HL-60/S4 (cell line): Measurements from ENCODE around the gene CTSV.
"Not testable (repeated sequence)": the region's sequence is repeated elsewhere in the genome, so short reads cannot be mapped to it uniquely, and the experiment has no call there.

Experiments
- in situ Hi-C: fragments of 300-500 bp; cut with MboI; formaldehyde crosslinking; loops from 2 replicates; pipeline ENCODE4 v1.14.3; 2022; ENCODE audit warnings: low sequenced_read_pairs

Gene CTSV

GRCh38 chr9:97045300-97045699 lies 6.4 kb upstream of the CTSV start:
- in situ Hi-C loops = no loop called here

DNA sequence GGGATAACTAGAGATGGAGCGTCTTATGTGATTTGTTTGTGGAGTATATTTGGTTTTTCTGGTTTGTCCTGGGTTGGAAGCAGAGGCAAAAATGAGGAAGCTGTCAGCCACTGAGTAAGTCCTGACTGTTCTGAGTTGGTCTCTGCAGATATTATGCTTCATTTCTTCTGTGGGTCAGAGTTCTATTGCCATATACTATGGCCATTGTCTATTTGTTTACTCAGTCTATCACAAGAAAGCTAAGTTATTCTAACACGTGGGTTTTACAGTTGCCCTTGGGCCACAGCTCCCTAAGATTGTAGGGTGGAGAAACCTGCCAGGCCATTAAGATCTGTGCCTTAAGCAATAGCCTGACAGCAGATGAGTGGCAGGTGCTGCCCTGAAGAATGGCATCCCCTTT lies 3.0 kb upstream of the CTSV start:
- in situ Hi-C loops = no loop called here

GRCh38 chr9:97039514-97039860 lies 545 bp upstream of the CTSV start:
- in situ Hi-C loops = no loop called here

DNA sequence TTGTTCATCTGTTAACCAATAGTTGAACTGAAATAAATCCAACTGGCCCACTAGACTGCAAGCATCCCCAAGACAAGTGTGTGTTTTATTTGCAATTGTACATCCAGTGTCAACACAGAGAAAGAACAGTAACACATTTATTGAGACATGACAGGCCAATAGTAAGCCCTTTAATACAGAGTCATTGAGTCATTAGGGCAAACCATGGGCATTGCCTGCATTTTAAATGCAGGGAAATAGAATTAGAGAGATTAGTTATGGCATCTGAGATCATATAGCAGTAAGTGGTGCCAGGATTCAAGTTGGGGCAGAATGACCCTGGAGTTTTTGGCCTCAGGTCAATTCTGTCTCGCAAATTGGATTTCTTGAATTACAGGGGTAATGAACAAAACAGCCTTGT lies 15.4 kb downstream of the CTSV start:
- in situ Hi-C loops = not testable (repeated sequence)

DNA sequence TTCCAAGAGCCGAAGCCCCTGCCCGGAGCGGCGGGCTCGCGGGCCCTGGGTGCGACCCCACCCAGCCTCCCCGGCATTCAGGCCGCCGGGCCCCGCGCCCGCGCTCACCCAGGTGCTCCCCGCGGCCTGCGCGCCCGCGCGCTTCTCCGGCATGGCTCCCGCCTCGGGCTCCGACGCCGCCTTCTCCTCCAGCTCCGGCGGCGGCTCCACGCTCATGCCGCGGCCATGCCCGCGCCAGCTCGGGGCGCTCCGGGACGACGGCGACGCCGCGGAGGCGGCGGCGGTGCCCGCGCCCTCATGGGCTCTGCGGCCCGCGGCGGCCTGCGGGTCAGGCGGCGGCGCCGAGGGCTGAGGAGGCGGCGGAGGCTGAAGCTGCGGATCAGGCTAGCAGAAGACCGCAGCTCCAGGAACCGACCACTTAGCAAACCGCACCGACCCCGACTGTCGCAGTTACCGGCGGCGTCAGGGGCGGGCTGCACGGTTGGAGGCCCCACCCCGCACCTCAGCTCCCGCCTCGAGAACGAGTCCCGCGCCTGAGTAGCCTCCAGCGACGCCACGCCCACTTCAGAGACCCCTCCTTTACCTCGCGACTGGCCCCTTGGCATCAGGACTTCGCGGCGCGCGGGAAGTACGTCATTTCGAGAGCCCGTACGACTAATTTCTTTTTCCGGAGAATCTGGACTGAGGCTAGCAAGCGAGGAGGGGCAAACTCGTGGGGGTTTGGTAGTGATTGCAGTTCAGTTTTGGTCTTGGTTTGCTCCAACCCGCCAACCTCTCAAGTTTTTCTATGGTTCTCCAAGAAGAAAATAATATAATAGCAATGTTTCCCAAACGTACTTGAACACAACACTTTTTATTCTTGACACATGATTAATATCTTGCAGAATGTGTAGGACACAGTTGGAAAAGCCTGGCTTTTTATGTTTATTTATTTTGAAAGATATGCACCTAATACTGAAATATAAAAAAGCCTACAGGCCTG lies 25.5 kb downstream of the CTSV start:
- in situ Hi-C loops = not testable (repeated sequence)

- in situ Hi-C loops = not testable (repeated sequence)
Observed at GRCh38 chr9:97012617-97013016, 26.3 kb downstream of the CTSV start.

DNA sequence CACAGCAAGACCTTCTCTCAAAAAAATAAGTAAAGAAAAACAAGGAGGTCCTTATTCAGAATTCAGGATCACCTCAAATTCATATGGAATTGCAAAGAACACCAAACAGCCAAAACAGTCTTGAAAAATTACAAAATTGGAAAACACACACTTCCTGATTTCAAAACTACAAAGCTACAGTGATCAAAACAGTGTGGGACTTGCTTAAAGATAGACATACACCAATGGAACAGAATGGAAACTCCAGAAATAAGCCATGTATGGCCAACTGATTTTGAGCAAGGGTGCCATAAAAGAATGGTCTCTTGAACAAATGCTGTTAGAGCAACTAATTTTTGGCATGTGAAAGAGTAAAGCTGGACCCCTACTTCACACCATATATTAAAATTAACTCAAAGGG lies 36.7 kb downstream of the CTSV start:
- in situ Hi-C loops = not testable (repeated sequence)

DNA sequence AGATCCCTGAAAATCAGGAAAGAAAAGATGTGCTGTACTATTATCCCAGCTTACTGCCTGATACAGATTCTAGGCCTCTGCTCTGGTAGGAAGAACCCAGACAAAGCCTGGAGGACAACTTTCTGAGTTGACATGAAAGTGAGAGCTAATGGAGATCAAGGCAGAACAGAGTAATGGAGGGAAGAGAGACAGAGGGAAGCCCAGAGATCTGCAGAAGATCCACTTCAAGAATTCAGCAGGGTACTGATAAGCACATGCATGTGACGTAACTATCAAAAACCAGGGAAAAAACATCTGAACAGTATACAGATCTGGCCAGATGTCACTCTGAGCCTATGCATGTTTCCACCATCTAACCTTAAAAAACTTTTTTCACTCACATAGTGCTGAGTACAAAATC lies 37.6 kb downstream of the CTSV start:
- in situ Hi-C loops = not testable (repeated sequence)

DNA sequence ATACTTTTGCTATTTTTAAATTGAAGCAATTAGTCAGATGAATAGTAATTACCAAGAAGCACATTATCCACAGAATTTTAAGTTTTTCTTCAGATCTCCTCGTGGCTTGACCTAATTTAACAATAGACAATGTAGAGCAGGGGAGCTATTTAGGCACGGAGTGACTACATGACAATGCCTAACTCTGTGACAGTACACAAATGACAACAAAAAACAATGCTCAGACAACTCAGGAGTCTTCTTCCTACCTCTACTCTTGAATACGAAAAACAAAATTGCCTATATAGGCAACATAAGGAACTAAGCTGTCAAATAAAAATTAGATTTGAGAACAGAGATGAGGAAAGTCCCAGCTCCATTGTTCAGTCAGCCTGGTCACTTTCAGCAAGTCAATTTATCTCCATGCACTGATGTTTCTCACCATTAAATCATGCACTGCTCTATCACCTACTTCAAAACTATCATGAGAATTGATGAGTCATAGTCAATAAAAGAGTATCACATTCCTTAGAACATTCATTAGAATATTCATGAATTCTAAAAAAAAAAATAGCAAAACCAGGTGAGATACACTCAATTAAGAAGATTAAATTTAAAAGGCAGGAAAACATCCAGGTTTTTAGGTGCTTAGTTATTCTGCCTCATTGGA lies 38.7 kb downstream of the CTSV start:
- in situ Hi-C loops = not testable (repeated sequence)

GRCh38 chr9:96999733-97000132 lies 39.2 kb downstream of the CTSV start:
- in situ Hi-C loops = not testable (repeated sequence)

DNA sequence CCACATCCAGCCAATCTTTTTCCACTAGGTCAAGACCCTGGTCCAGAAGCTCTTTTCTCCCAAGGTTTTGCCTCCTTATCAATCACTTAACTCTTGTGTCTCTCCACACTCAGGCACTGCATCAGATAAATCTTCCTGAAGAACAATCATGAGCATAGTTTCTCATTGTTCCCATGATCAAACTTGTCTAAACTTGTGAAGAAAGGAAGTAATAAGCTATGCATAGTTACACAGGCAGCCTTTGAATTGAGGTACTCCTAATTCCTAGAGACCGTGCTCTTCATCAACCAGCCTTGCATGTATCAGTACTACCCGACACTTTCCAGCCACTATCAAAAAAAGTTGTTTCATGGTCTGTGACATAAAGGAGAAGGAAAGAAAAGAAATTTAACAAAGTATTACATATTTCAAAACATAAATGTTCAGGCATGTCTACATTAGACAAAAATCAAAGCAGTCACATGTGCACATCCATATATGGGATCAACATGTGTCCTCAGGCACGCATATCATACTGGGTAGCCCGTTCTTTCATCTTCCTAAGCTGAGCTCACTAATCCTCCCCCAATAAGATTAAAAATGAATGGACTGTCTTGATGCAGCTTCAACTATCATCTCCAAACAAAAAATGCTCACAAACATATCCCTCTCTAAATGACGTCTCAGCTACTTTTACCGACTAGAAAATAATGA lies 41.8 kb downstream of the CTSV start:
- in situ Hi-C loops = not testable (repeated sequence)

DNA sequence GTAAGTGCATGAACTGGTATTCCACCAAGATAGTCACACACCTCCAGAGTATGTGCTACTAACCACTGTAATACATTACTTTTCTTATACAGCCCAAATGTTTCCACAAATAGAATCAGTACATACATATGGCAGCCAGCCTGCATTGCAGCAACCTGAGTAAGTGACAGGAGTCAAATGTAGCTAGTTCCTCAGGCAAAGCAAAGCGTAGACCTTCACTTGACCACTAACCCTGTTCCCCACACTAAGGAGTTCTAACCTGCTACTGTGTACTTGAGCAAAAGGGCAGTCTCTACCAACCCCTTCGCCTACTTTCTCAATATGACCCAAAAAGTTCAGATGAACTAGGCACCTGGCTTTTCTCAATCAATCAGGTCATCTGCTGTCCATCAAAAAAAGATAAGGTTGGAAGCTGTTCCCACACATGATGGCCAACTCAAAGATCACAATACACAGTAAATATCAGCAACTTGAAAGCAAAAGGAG lies 44.4 kb downstream of the CTSV start:
- in situ Hi-C loops = not testable (repeated sequence)

DNA sequence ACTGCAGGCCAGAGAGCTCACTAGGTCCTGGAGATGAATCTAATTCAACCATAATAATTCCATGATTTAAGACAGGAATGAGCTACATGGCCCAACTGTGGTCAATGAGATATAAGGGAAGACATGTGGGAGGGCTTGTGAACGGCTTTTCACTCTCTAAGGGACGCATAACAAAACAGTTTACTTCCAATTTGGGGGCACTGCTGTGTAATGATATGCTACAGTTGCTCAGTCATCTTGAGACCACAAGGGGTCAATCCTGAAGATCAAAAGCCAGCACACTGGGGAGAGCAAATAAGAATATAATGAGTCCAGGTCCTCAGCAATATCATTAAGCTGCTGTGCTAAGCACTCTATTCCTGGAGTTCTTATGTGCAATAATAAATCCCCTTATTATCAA lies 46.6 kb downstream of the CTSV start:
- in situ Hi-C loops = not testable (repeated sequence)

DNA sequence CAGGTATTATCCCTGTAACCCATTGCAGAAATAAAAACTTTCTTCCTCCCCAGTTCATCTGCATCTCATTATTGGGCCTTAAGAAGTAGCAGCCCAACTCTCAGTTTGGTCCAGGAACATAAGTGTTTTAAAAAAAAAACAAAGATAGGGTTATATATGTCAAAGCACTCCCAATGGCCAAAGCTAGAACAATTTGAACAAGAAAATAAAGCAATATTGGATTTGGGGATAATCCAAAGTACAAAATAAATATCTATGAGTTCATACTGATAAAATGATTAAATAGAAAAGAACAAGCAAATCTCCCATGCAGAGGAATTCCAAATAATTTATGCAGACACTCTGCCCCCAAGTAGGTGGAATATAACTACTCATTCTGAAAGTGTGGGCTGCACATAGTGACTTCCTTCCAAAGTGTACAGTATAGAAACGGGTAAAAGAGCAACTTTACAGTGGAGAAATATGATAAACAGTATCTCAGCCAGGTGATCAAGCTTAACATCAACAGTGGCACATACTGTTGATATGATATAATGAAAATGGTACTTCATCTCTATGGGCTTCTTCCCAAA lies 49.1 kb downstream of the CTSV start:
- in situ Hi-C loops = not testable (repeated sequence)

- in situ Hi-C loops = not testable (repeated sequence)
Observed at GRCh38 chr9:96984887-96985286, 54.1 kb downstream of the CTSV start.

GRCh38 chr9:96984139-96984538 lies 54.8 kb downstream of the CTSV start:
- in situ Hi-C loops = not testable (repeated sequence)

GRCh38 chr9:96983496-96984122 lies 55.3 kb downstream of the CTSV start:
- in situ Hi-C loops = not testable (repeated sequence)
